Dedifferentiated amniotic fluid mesenchymal stem cell (primary cell): ENCODE measurements around the gene PFN3.
A peak's percentile ranks its signal among the peaks of the same experiment; 100 is the strongest.

Experiments
- DNase-seq: peaks from one replicate; pipeline ENCODE4 v3.0.0-alpha.2; 2016; ENCODE audit errors: extremely low spot score

The PFN3 gene

DNA sequence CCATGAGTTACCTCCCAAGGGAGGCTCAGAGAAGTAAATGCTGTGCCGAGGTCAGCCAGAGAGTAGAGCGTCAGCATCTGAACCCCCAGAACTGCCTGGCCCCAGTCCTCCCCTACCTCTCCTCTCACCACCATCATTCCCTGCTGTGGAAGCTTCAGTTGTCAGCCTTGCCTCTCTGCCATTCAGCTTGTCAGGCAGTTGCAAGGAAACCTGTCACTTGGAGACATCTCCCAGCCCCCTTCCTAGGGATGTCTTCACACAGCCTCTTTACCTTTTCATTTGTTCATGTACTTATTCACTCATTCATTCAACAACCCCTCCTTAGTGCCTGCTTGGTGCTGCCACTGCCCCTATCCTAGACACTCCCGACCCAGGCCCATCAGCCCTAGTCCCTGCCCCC is 40.6 kb downstream of the PFN3 start:
- no peak for DNase-seq

- DNase-seq: no peak
These were observed 41.0 kb downstream of the PFN3 start for GRCh38 chr5:177359451-177359851.

GRCh38 chr5:177358370-177358819 is 42.1 kb downstream of the PFN3 start:
- DNase-seq: no peak

GRCh38 chr5:177357459-177358351 is 42.8 kb downstream of the PFN3 start, which contains the start of gene RGS14:
RGS14 (plus strand) TSS chr5:177357924; CDS start chr5:177358025, 101 bp downstream.
- DNase-seq: no peak

- DNase-seq: no peak
These were observed 43.4 kb downstream of the PFN3 start for GRCh38 chr5:177357146-177357458.

- no peak for DNase-seq
These were observed 43.7 kb downstream of the PFN3 start for GRCh38 chr5:177356746-177357145.

- no peak for DNase-seq
These were observed 44.6 kb downstream of the PFN3 start for GRCh38 chr5:177355868-177356168.

- no peak for DNase-seq
These were observed 45.1 kb downstream of the PFN3 start for GRCh38 chr5:177355162-177355867.

GRCh38 chr5:177354711-177355110 is 45.8 kb downstream of the PFN3 start:
- no peak for DNase-seq

DNA sequence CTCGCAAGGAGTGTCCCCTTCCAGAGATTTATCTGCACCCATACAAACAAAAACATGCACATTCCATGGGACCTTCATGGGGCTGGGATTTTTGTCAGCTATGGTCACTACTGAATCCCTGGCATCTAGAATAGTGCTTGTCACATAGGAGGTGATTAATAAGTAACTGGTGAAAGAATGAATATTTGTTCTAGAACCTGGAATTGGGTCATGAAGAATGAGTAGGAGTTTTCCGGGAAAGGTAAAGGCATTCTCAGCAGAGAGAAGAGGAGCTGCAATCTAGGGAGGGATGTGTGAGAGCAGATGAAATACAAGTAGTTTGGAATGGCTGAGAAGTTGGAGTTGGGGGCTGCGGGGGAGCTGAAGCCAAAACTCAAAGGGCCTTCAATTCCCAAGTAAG is 46.2 kb downstream of the PFN3 start:
- DNase-seq: no peak

DNA sequence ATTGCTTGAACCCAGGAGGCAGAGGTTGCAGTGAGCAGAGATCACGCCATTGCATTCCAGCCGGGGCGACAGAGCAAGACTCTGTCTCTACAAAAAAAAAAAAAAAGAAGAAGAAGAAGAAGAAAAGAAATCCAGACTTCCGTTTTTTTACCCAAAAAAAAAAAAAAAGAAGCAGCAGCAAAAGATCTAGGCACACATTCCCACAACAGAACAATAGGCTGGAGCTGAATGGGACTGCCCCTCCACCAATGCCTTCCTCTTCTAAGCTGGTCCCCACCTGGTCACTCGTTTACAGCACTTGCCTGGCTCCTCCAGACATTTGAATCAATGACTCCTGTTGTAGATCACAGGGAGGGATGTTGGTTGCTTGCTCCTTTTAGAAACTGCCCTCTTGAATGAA is 47.4 kb downstream of the PFN3 start:
- no peak for DNase-seq

GRCh38 chr5:177351392-177352329 is 48.8 kb downstream of the PFN3 start, which contains the start of gene LMAN2:
LMAN2 (minus strand) TSS chr5:177351668; CDS start chr5:177351647, 21 bp downstream.
- DNase-seq: peak; percentile 97

DNA sequence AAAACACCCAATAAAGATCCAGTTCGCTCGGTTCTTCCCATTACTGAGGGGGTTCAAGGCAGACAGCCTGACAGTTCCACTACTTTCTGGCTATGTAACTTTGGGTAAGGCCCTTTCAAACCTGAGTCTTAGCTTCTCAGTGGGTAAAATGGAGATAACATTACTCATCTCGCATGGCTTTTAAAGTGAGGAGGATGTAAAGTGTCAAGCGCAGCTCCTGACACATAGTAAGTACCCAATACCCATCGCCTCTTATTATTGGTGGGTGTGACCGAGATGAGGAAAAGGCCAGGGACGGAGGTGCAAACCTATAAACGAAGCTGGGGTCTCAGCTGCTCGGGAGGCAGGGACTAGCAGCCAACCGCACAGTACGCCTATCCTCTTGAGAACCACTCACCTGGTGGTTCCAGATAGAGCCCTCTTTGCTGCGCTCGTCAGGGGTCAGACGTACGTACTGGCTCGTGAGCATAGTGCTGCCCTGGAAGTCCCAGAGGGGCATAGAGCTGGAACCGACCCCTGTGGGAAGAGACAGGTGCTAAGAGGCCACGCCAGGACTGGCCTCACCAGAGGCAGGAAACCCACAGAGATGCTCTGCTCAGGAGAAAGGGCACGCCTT is 49.6 kb downstream of the PFN3 start:
- DNase-seq: no peak
